Mucosa of descending colon (tissue), 3 donors: ENCODE results near the gene NCF2. TPM values are rescaled to one million over a fixed set of nuclear protein-coding genes. Genes with fewer than 3 reads are reported as not detected.
A peak's percentile ranks its signal among the peaks of the same experiment; 100 is the strongest.

Experiments
- ATAC-seq: fragments of 200-7000 bp; cut with Tn5 transposase; one replicate; pipeline ENCODE4 v1.9.1; 2020; ENCODE audit warnings: mild to moderate bottlenecking, moderate library complexity
- DNase-seq, 3 donors: peaks; one replicate each; pipeline ENCODE4 v3.0.0-alpha.2; 2020
- H3K36me3 ChIP-seq: fragments of 200-600 bp; one replicate; pipeline ENCODE4 v1.8.0; 2021; ENCODE audit warnings: low read depth, mild to moderate bottlenecking
- H3K4me1 ChIP-seq: fragments of 200-600 bp; one replicate; pipeline ENCODE4 v1.8.0; 2021; ENCODE audit warnings: low read depth, mild to moderate bottlenecking
- H3K4me3 ChIP-seq: fragments of 200-600 bp; one replicate; pipeline ENCODE4 v1.8.0; 2021; ENCODE audit warnings: mild to moderate bottlenecking
- H3K9me3 ChIP-seq: fragments of 200-600 bp; one replicate; pipeline ENCODE4 v1.8.0; 2021; ENCODE audit warnings: mild to moderate bottlenecking
- intact Hi-C, 2 donors: fragments of 100-400 bp; cut with DNase I in 1 of 2; cut with micrococcal nuclease in 1 of 2; formaldehyde crosslinking; loops; one replicate each; pipeline versions ENCODE4 v1.11.0 to v1.11.1; 2022; cut with DNase I, micrococcal nuclease
- total RNA-seq, 3 donors: library from RNA; stranded (reverse); fragmentation: NEBNext Ultra II Directional in 2 of 3; extraction: Animal tissue kit (Norgen Biotek cat#: 25700) in 2 of 3; gene quantifications; one replicate each; pipeline versions ENCODE4 v1.2.1 to v1.2.4, GENCODE V29; 2021 to 2023
- TF ChIP-seq, protein P1 (sequence below): fragments of 200-600 bp; IDR thresholded peaks from one replicate; pipeline ENCODE4 v1.8.0; 2022; ENCODE audit warnings: antibody characterized with exemption, mild to moderate bottlenecking
- donor health status: DM: no; HTN: no; CAD: no; lungs with moderate emphysema.
- donor health status: DM: no; HTN: no; CAD: no.
- donor health status: DM: no; HTN: yes; CAD: no.

The NCF2 gene
- total RNA-seq, 3 donors from 2014 or later, result 2.0 to 8.9 (median 8.3) TPM

DNA sequence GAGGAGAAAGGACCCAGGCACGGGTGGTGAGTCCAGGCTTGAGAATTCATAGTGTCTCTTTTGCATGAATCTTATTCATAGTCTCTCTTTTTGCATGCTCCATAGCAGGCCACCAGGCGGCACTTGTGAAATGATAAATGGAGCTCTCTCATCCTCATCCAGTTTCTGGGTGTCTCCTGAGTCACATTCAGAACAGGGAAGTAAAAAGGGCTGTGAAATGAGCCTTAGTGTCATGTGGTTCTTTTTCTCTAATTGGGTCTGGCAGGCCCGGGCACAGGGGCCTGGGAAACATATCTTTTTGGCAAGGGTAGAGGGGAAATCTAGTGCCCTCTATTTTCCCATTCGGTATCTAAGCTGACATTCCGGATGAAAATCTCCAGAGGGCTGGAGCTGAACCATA lies 19.1 kb upstream of the NCF2 start:
- no peaks in the 10 kb centered on the region for H3K9me3 ChIP-seq
- H3K4me1 ChIP-seq, result no peaks in the 10 kb centered on the region
- ATAC-seq (peak; percentile 88), DNase-seq (peak in 2 of 3 donors; percentile 38 to 48)
- intact Hi-C loops, result no loop called here
- no peak overlapping the region for H3K4me3 ChIP-seq
- H3K36me3 ChIP-seq, result no peaks in the 10 kb centered on the region
- TF ChIP-seq, protein P1, sequence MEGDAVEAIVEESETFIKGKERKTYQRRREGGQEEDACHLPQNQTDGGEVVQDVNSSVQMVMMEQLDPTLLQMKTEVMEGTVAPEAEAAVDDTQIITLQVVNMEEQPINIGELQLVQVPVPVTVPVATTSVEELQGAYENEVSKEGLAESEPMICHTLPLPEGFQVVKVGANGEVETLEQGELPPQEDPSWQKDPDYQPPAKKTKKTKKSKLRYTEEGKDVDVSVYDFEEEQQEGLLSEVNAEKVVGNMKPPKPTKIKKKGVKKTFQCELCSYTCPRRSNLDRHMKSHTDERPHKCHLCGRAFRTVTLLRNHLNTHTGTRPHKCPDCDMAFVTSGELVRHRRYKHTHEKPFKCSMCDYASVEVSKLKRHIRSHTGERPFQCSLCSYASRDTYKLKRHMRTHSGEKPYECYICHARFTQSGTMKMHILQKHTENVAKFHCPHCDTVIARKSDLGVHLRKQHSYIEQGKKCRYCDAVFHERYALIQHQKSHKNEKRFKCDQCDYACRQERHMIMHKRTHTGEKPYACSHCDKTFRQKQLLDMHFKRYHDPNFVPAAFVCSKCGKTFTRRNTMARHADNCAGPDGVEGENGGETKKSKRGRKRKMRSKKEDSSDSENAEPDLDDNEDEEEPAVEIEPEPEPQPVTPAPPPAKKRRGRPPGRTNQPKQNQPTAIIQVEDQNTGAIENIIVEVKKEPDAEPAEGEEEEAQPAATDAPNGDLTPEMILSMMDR, result no peak

DNA sequence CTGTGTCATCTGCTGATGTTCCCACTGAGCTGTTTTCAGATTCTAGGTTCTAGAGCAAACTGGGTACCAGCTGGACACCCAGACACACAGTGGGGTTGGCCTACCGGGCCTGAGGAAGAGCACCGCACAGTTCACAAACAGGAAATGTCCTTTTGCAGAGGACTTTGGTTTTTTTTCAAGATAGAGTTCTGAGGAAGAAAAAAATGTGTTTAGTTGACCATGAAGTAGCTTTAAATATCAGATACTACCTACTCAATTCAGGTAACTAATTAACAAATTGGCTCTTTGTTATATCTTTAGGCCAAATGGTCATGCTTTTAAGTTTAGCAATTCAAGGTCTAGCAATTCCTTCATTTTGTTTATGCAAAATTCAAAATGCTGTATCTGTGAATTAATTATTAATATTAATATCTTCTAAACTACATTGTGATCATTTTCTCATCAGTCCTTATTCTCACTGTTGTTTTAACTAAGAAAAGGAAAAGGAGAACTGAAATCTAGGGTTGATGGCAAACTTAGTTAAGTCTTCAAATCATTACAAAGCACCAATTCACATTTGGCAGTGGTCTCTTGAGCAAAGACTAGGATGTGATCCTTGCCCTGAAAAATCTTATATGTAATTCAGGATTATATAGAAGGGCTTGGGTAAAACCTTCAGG lies 17.2 kb upstream of the NCF2 start:
- DNase-seq, result no peak
- TF ChIP-seq, protein P1, result no peak
- no peaks in the 10 kb centered on the region for H3K4me1 ChIP-seq

DNA sequence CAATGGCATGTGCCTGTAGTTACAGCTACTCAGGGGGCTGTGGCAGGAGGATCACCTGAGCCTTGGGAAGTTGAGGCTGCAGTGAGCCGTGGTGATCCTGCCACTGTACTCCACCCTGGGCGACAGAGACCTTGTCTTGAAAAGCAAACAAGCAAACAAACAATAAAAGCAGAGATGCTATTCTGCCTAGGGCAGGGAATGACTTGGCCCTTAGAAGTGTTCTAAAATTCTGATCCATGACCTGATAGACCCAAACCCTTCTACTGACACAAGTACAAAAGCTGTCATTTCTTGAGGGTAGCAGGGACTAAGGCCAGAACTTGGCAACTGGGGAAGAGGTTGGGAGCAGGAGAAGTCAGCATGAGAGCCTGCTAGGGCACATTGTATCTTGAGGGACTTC lies 15.6 kb upstream of the NCF2 start:
- DNase-seq (no peak), ATAC-seq (no peak)
- Histone ChIP-seq H3K9me3 (no peaks in the 10 kb centered on the region), H3K4me3 (no peak overlapping the region), H3K36me3 (no peaks in the 10 kb centered on the region), H3K4me1 (no peaks in the 10 kb centered on the region)
- intact Hi-C loops, result no loop called here
- TF ChIP-seq, protein P1, result no peak

More for the DNA sequence above, 17.2 kb upstream of the NCF2 start:
- no peak for ATAC-seq
- Histone ChIP-seq H3K4me3 (no peak overlapping the region), H3K36me3 (no peaks in the 10 kb centered on the region), H3K9me3 (no peaks in the 10 kb centered on the region)
- intact Hi-C loops, result no loop called here

- Histone ChIP-seq H3K36me3 (no peaks in the 10 kb centered on the region), H3K4me1 (no peaks in the 10 kb centered on the region), H3K9me3 (no peaks in the 10 kb centered on the region), H3K4me3 (no peak overlapping the region)
- intact Hi-C loops, result no loop called here
- TF ChIP-seq, protein P1, result no peak
- ATAC-seq, result peak; percentile 17
- no peak for DNase-seq
Measured at GRCh38 chr1:183604815-183605214, 14.6 kb upstream of the NCF2 start.

DNA sequence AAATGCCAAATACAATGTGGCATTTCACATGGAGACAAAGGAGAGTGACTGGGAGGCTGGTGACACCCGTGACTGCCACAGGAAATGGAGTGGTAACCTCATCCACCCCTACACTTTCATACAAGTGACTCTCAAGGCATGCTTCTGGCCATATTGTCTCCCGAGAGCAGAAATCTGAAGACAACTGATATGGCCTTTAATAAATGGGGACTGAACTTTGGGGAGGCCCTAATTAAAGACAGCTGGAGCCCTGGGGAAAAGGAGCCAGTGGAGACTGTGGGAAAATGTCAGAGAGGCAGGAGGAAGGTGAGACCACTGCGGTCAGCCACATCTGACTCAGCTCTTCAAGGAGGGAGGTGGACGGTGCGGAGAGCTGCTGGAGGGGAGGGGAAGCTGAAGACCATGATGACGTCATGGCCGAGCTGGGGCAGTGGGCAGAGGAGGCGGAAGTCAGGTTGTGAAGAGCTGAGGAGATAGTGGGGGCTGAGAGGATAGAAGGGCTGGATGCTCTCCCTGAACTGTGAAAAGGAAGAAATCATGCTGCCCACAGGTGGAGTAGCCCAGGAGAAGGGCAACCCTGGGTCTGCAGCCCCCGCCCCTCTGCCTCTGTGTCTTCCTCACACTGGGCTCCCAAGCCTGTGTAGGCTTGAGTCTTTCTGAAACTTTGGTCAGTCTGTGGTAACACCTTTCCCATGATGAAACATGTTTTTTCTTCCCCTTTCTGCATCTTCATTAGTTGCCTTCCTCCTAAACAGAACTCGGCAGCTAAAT lies 14.0 kb upstream of the NCF2 start:
- TF ChIP-seq, protein P1, result no peak
- Histone ChIP-seq H3K4me3 (no peak overlapping the region), H3K36me3 (no peaks in the 10 kb centered on the region), H3K4me1 (no peaks in the 10 kb centered on the region), H3K9me3 (no peaks in the 10 kb centered on the region)
- DNase-seq, result peak in 1 of 3 donors; percentile 72
- intact Hi-C loops, result no loop called here
- peak; percentile 17 for ATAC-seq
